Heart right ventricle (tissue), 12 donors: Measurements from ENCODE around the gene IL25. TPM values are rescaled to one million over a fixed set of nuclear protein-coding genes. Genes with fewer than 3 reads are reported as not detected.

ENCODE experiments used
- microRNA-seq, 2 donors: library from miRNA; unstranded; fragments of <30 nt; microRNA quantifications; one replicate each; pipeline ENCODE4 v1.2.0, GENCODE V29; 2021
- polyA plus RNA-seq, 2 donors: library from polyadenylated mRNA; stranded (reverse); fragments of 200-250 nt; gene quantifications; one replicate each; pipeline ENCODE4 v1.2.3, GENCODE V29; 2013
- total RNA-seq, 10 donors: library from RNA; stranded (reverse); fragmentation: NEBNext Ultra II Directional in 3 of 10; extraction: Animal tissue kit (Norgen Biotek cat#: 25700) in 3 of 10; gene quantifications; one replicate each; pipeline versions ENCODE4 v1.2.1 to v1.2.4, GENCODE V29; 2021 to 2023
- donor health status: ischemic (EF 13 %, LVEDD 7.1; RV severe dilation, severe dysfunction).
- donor health status: healthy with polysubstance abuse.
- donor health status: DM: no; HTN: yes; CAD: no.
- donor health status: DM: no; HTN: no; CAD: no.
- donor health status: ischemic (EF 25% LVEDD 6.9; RV normal size, moderate dysfunction).
- donor health status: ischemic (EF 25% LVEDD 5.7; RV mildly dilated, moderate dysfunction).
- donor health status: healthy.
- donor health status: nonischemic (EF 11% LVEDD 7.7; RV severe dilation, severe dysfunction).
- donor health status: DM: yes; HTN: yes; CAD: no.
- donor health status: PGD.
- donor health status: ischemic (EF 29% LVEDD 5.4; RV normal size, mild dysfunction).
- donor health status: nonischemic (EF 23%, LVEDD 6.1; RV moderate dilation, normal function).

IL25 gene
- total and polyA plus RNA-seq, 12 donors: 0.29 TPM; not detected in 11

Small RNA genes lying within 50 kb of the gene (microRNA-seq; reads per million reads assigned to microRNA genes)
- gene MIR208A (1,047 to 1,197 reads per million in 2 donors), gene MIR208B (40,680 to 76,733 reads per million in 2 donors)

Other genes starting within 250 kb of the IL25 start
- gene SLC7A8, start 189.1 kb upstream of the IL25 start, total RNA-seq: 10 to 100 TPM in 4 of 10 donors, 1 to 10 TPM in 6; 5.9 to 14.8 (median 9.6) TPM
- 10 to 100 TPM in 1 of 2 donors, 1 to 10 TPM in 1; 7.8 to 14.9 TPM for gene SLC7A8, start 189.1 kb upstream of the IL25 start, polyA plus RNA-seq
- not detected for gene RNF212B, start 134.9 kb upstream of the IL25 start, total RNA-seq
- not detected for gene RNF212B, start 134.9 kb upstream of the IL25 start, polyA plus RNA-seq
- 10 to 100 TPM in 4 of 10 donors, 1 to 10 TPM in 6; 5.7 to 13.4 (median 9.5) TPM for gene HOMEZ, start 86.7 kb upstream of the IL25 start, total RNA-seq
- 1 to 10 TPM; 7.0 to 7.3 TPM for gene HOMEZ, start 86.7 kb upstream of the IL25 start, polyA plus RNA-seq
- gene PPP1R3E, start 70.0 kb upstream of the IL25 start, total RNA-seq: 1 to 10 TPM; 4.5 to 9.3 (median 6.6) TPM
- gene PPP1R3E, start 70.0 kb upstream of the IL25 start, polyA plus RNA-seq: 10 to 100 TPM in 1 of 2 donors, 1 to 10 TPM in 1; 2.3 to 20.6 TPM
- 10 to 100 TPM; 33.3 to 44.9 (median 38.2) TPM for gene BCL2L2, start 66.0 kb upstream of the IL25 start, total RNA-seq
- 10 to 100 TPM; 16.8 to 22.4 TPM for gene BCL2L2, start 66.0 kb upstream of the IL25 start, polyA plus RNA-seq
- gene PABPN1, start 51.4 kb upstream of the IL25 start, total RNA-seq: 10 to 100 TPM; 57.0 to 96.1 (median 67.8) TPM
- 100 to 1,000 TPM in 1 of 2 donors, 10 to 100 TPM in 1; 67.0 to 196 TPM for gene PABPN1, start 51.4 kb upstream of the IL25 start, polyA plus RNA-seq
- gene SLC22A17, start 19.9 kb upstream of the IL25 start, total RNA-seq: 10 to 100 TPM in 4 of 10 donors, 1 to 10 TPM in 6; 4.8 to 18.9 (median 9.6) TPM
- 10 to 100 TPM in 1 of 2 donors, 1 to 10 TPM in 1; 9.9 to 10.6 TPM for gene SLC22A17, start 19.9 kb upstream of the IL25 start, polyA plus RNA-seq
- 1 to 10 TPM; 1.1 to 3.7 (median 2.2) TPM for gene EFS, start 7.6 kb upstream of the IL25 start, total RNA-seq
- gene EFS, start 7.6 kb upstream of the IL25 start, polyA plus RNA-seq: 1 to 10 TPM; 3.7 to 6.0 TPM
- gene CMTM5, start 4.2 kb downstream of the IL25 start, total RNA-seq: under 1 TPM in 3 of 10 donors, not detected in 7; 0.32 to 0.53 (median 0.49) TPM
- gene CMTM5, start 4.2 kb downstream of the IL25 start, polyA plus RNA-seq: 1 to 10 TPM; 2.9 to 5.3 TPM
- gene MYH6, start 35.5 kb downstream of the IL25 start, total RNA-seq: 1,000 to 10,000 TPM in 2 of 10 donors, 100 to 1,000 TPM in 6, 10 to 100 TPM in 2; 76.6 to 7,525 (median 125) TPM
- gene MYH6, start 35.5 kb downstream of the IL25 start, polyA plus RNA-seq: 1,000 to 10,000 TPM; 3,967 to 5,106 TPM
- over 10,000 TPM in 9 of 10 donors, 1,000 to 10,000 TPM in 1; 7,779 to 22,607 (median 19,145) TPM for gene MYH7, start 62.9 kb downstream of the IL25 start, total RNA-seq
- 1,000 to 10,000 TPM in 1 of 2 donors, 100 to 1,000 TPM in 1; 641 to 7,351 TPM for gene MYH7, start 62.9 kb downstream of the IL25 start, polyA plus RNA-seq
- gene NGDN, start 96.9 kb downstream of the IL25 start, total RNA-seq: 10 to 100 TPM; 14.4 to 20.9 (median 17.2) TPM
- gene NGDN, start 96.9 kb downstream of the IL25 start, polyA plus RNA-seq: 10 to 100 TPM; 22.2 to 40.5 TPM
- 1 to 10 TPM in 5 of 10 donors, under 1 TPM in 5; 0.57 to 1.9 (median 1.1) TPM for gene ZFHX2, start 179.0 kb downstream of the IL25 start, total RNA-seq
- 1 to 10 TPM in 1 of 2 donors, under 1 TPM in 1; 0.25 to 1.0 TPM for gene ZFHX2, start 179.0 kb downstream of the IL25 start, polyA plus RNA-seq
- gene THTPA, start 183.5 kb downstream of the IL25 start, total RNA-seq: 10 to 100 TPM; 15.8 to 27.9 (median 18.0) TPM
- gene THTPA, start 183.5 kb downstream of the IL25 start, polyA plus RNA-seq: 10 to 100 TPM in 1 of 2 donors, 1 to 10 TPM in 1; 8.7 to 20.8 TPM
- 10 to 100 TPM in 5 of 10 donors, 1 to 10 TPM in 5; 6.6 to 19.9 (median 9.9) TPM for gene AP1G2, start 195.0 kb downstream of the IL25 start, total RNA-seq
- gene AP1G2, start 195.0 kb downstream of the IL25 start, polyA plus RNA-seq: 10 to 100 TPM; 10.4 to 58.5 TPM
- under 1 TPM in 9 of 10 donors, not detected in 1; 0.06 to 0.38 (median 0.15) TPM for gene JPH4, start 206.0 kb downstream of the IL25 start, total RNA-seq
- under 1 TPM; 0.07 to 0.22 TPM for gene JPH4, start 206.0 kb downstream of the IL25 start, polyA plus RNA-seq